ENCODE measurements around the gene GJB6.

Gene GJB6

GRCh38 chr13:20185366-20186056 is 46.6 kb downstream of the GJB6 start:
- Histone ChIP-seq H3K4me3 (ENCODE audit: low read depth, low read length) (no peak overlapping the region), H3K27ac (ENCODE audit: low read depth, low read length) (no peak overlapping the region)

DNA sequence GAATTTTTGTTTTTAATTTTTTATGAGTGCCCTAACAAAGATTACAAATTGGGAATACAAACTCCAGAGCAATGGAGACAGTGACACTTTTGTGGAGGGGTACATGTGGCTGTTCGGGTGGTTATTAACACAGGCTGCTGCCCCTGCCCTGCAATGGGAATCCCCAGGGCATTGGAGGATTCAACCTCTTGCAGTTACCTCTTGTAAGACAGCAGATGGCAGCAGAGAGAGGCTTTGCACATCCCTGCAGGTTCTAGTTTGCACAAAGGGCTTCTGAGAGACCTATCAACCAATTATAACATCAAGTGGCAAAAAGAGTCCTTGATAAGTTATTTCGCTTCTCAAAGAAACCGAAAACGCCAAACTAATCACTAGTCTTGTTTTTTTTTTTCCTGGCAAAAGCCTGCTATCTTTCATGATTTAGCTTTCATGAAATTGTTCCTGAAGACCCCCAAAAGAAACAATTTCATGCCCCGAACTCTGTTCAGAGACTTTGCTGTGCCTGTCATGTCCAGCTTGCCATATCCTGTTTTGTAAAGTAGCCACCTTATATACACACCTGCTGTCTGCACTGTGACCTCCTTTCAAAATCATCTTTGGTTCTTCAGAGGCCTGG is 49.8 kb downstream of the GJB6 start:
- H3K9ac ChIP-seq (ENCODE audit: low read length), result no peak overlapping the region
- H3K9me3 ChIP-seq (ENCODE audit: control insufficient read depth, insufficient read depth, low read depth, low read length), result no peaks in the 10 kb centered on the region
- peaks cover 7% of the 10 kb centered on the region; the same call in 1 of the 2 replicates for H3K27me3 ChIP-seq (ENCODE audit: control insufficient read depth, insufficient read depth, low read length)
- no peak overlapping the region for H3K4me3 ChIP-seq (ENCODE audit: low read depth, low read length)
- H3K36me3 ChIP-seq (ENCODE audit: control insufficient read depth, insufficient read depth, low read length), result no peaks in the 10 kb centered on the region
- H3K4me1 ChIP-seq (ENCODE audit: control insufficient read depth, insufficient read depth, low read length), result no peaks in the 10 kb centered on the region
- H3K27ac ChIP-seq (ENCODE audit: low read depth, low read length), result no peak overlapping the region

More at GRCh38 chr13:20185366-20186056, 46.6 kb downstream of the GJB6 start:
- H3K9ac ChIP-seq (ENCODE audit: low read length), result no peak overlapping the region
- H3K27me3 ChIP-seq (ENCODE audit: control insufficient read depth, insufficient read depth, low read length), result peaks cover 33% of the 10 kb centered on the region
- no peaks in the 10 kb centered on the region for H3K9me3 ChIP-seq (ENCODE audit: control insufficient read depth, insufficient read depth, low read depth, low read length)
- no peaks in the 10 kb centered on the region for H3K36me3 ChIP-seq (ENCODE audit: control insufficient read depth, insufficient read depth, low read length)
- no peaks in the 10 kb centered on the region for H3K4me1 ChIP-seq (ENCODE audit: control insufficient read depth, insufficient read depth, low read length)

DNA sequence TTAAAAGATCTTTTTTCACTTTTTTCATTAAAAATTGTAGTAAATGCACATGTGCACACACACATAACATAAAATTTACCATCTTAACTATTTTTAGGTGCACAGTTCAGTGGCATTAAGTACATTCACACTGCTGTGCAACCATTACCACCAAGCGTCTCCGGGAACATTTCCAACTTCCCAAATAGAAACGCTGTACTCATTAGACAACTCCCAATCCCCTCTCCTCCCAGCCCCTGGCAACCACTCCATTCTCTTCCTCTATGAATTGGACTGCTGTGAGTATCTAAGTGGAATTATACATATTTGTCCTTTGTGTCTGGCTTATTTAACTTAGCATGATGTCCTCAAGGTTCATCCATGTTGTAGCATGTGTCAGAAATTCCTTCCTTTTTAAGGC is 50.9 kb downstream of the GJB6 start:
- Histone ChIP-seq H3K36me3 (ENCODE audit: control insufficient read depth, insufficient read depth, low read length) (no peaks in the 10 kb centered on the region), H3K27me3 (ENCODE audit: control insufficient read depth, insufficient read depth, low read length) (peaks cover 7% of the 10 kb centered on the region; the same call in 1 of the 2 replicates), H3K4me3 (ENCODE audit: low read depth, low read length) (no peak overlapping the region), H3K4me1 (ENCODE audit: control insufficient read depth, insufficient read depth, low read length) (no peaks in the 10 kb centered on the region), H3K9me3 (ENCODE audit: control insufficient read depth, insufficient read depth, low read depth, low read length) (no peaks in the 10 kb centered on the region), H3K27ac (ENCODE audit: low read depth, low read length) (no peak overlapping the region), H3K9ac (ENCODE audit: low read length) (no peak overlapping the region)

DNA sequence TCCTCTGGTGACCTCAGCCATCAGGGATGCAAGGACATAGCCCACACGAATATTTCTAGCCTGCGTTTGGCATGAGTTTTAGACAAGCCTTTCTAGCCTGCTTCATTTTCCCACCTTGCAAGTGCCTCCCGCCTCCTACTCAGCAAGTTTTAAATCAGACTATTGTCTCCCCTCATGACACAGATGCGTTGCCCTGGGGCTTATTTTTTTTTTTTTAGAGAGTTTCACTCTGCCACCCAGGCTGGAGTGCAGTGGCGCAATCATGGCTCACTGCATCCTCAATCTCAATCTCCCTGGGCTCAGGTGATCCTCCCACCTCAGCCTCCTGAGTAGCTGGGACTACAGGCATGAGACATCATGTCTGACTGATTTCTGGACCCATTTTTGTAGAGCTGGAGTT is 54.0 kb downstream of the GJB6 start:
- H3K27me3 ChIP-seq (ENCODE audit: control insufficient read depth, insufficient read depth, low read length), result peaks cover 26% of the 10 kb centered on the region; the same call in 1 of the 2 replicates
- H3K9me3 ChIP-seq (ENCODE audit: control insufficient read depth, insufficient read depth, low read depth, low read length), result no peaks in the 10 kb centered on the region
- peaks cover 13% of the 10 kb centered on the region for H3K4me1 ChIP-seq (ENCODE audit: control insufficient read depth, insufficient read depth, low read length)
- H3K9ac ChIP-seq (ENCODE audit: low read length), result no peak overlapping the region
- H3K27ac ChIP-seq (ENCODE audit: low read depth, low read length), result no peak overlapping the region
- no peak overlapping the region for H3K4me3 ChIP-seq (ENCODE audit: low read depth, low read length)
- no peaks in the 10 kb centered on the region for H3K36me3 ChIP-seq (ENCODE audit: control insufficient read depth, insufficient read depth, low read length)

- Histone ChIP-seq H3K9me3 (ENCODE audit: control insufficient read depth, insufficient read depth, low read depth, low read length) (no peaks in the 10 kb centered on the region), H3K36me3 (ENCODE audit: control insufficient read depth, insufficient read depth, low read length) (no peaks in the 10 kb centered on the region), H3K27me3 (ENCODE audit: control insufficient read depth, insufficient read depth, low read length) (peaks cover 28% of the 10 kb centered on the region; the same call in 1 of the 2 replicates), H3K27ac (ENCODE audit: low read depth, low read length) (no peak overlapping the region), H3K9ac (ENCODE audit: low read length) (no peak overlapping the region), H3K4me3 (ENCODE audit: low read depth, low read length) (no peak overlapping the region), H3K4me1 (ENCODE audit: control insufficient read depth, insufficient read depth, low read length) (peaks cover 13% of the 10 kb centered on the region)
Observed at GRCh38 chr13:20177049-20177831, 54.9 kb downstream of the GJB6 start.

DNA sequence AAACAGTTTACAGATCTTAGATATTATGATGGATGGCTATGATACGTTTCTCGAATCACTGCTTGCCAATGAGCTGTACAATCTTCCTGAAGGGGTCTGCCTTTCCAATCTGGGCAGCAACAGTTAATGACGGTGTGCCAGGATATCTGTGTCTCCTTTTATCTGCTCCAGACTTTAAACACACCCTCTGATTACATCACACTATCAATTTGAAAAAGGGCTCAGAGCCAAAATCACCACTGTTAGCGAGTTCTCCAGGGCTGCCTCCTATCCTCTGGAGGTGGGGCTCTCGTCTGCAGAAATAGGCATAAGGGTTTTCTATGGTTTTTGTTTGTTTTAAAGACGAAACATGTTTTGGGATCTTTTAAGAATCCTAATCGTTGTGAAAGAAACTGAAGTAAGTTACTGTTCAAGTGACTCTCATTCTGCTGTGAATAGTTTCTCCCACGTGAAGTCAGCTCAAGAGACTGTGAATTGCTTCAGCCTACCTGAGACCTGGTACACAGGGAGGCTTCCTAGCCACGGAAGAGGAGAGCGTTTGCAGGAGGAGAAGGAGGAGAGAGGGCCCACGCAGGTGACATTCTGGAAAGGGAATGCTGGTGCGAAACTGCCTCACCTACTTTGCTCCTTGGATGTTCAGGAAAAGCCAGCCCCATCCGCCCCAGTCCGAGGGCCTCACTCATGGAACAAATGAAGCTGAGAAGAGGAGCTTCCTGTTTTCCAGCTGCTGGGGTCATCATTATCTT is 56.0 kb downstream of the GJB6 start:
- Histone ChIP-seq H3K36me3 (ENCODE audit: control insufficient read depth, insufficient read depth, low read length) (no peaks in the 10 kb centered on the region), H3K9me3 (ENCODE audit: control insufficient read depth, insufficient read depth, low read depth, low read length) (no peaks in the 10 kb centered on the region), H3K9ac (ENCODE audit: low read length) (no peak overlapping the region), H3K27ac (ENCODE audit: low read depth, low read length) (no peak overlapping the region), H3K27me3 (ENCODE audit: control insufficient read depth, insufficient read depth, low read length) (peaks cover 28% of the 10 kb centered on the region; the same call in 1 of the 2 replicates), H3K4me3 (ENCODE audit: low read depth, low read length) (no peak overlapping the region), H3K4me1 (ENCODE audit: control insufficient read depth, insufficient read depth, low read length) (peaks cover 13% of the 10 kb centered on the region)

GRCh38 chr13:20175406-20175794 is 56.7 kb downstream of the GJB6 start:
- H3K4me1 ChIP-seq (ENCODE audit: control insufficient read depth, insufficient read depth, low read length), result peaks cover 13% of the 10 kb centered on the region
- no peak overlapping the region for H3K9ac ChIP-seq (ENCODE audit: low read length)
- H3K36me3 ChIP-seq (ENCODE audit: control insufficient read depth, insufficient read depth, low read length), result no peaks in the 10 kb centered on the region
- no peaks in the 10 kb centered on the region for H3K9me3 ChIP-seq (ENCODE audit: control insufficient read depth, insufficient read depth, low read depth, low read length)
- H3K27me3 ChIP-seq (ENCODE audit: control insufficient read depth, insufficient read depth, low read length), result peaks cover 28% of the 10 kb centered on the region; the same call in 1 of the 2 replicates
- H3K27ac ChIP-seq (ENCODE audit: low read depth, low read length), result no peak overlapping the region
- no peak overlapping the region for H3K4me3 ChIP-seq (ENCODE audit: low read depth, low read length)

DNA sequence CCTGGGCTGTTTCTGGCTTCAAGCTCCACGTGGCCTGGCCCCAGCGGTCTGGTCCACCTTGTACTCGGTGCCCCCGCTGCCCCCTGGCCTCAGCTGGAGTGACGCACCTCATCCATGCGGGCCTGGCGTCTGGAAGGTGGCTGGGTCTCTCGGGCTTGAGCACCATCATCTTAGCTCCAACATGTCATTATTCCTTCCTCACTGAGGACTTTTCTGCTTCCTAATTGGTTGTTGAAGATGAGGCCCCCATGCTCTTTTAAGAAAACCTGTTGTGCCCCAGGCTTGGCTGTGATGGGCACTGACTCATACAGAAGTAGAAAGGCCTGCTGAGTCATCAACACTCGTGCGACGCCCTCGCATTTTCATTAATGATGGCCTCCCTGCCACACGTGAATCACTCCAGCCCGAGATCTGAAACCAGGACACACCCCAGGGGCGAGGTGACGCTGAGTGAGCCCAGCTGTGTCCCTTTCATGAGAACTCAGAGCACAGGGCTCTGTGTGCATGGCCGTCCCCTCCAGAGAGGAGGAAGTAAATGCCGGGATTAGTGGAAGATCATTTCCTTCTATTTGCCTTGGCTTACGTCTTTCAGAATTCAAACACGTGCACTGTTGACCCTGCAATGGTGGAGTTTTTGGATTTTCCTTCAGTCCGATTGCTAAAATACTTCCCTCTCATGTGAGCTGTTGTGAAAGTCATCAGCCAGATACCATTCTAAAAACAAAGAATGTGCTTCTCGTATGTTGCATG is 57.3 kb downstream of the GJB6 start:
- H3K9ac ChIP-seq (ENCODE audit: low read length), result no peak overlapping the region
- peaks cover 28% of the 10 kb centered on the region; the same call in 1 of the 2 replicates for H3K27me3 ChIP-seq (ENCODE audit: control insufficient read depth, insufficient read depth, low read length)

GRCh38 chr13:20173116-20173746 is 58.9 kb downstream of the GJB6 start:
- H3K36me3 ChIP-seq (ENCODE audit: control insufficient read depth, insufficient read depth, low read length), result no peaks in the 10 kb centered on the region

More for the DNA sequence above, 57.3 kb downstream of the GJB6 start:
- H3K9me3 ChIP-seq (ENCODE audit: control insufficient read depth, insufficient read depth, low read depth, low read length), result no peaks in the 10 kb centered on the region
- H3K27ac ChIP-seq (ENCODE audit: low read depth, low read length), result no peak overlapping the region
- no peaks in the 10 kb centered on the region for H3K36me3 ChIP-seq (ENCODE audit: control insufficient read depth, insufficient read depth, low read length)
- H3K4me3 ChIP-seq (ENCODE audit: low read depth, low read length), result no peak overlapping the region
- peaks cover 13% of the 10 kb centered on the region for H3K4me1 ChIP-seq (ENCODE audit: control insufficient read depth, insufficient read depth, low read length)

More at GRCh38 chr13:20173116-20173746, 58.9 kb downstream of the GJB6 start:
- no peak overlapping the region for H3K4me3 ChIP-seq (ENCODE audit: low read depth, low read length)
- peaks cover 13% of the 10 kb centered on the region for H3K4me1 ChIP-seq (ENCODE audit: control insufficient read depth, insufficient read depth, low read length)
- H3K27ac ChIP-seq (ENCODE audit: low read depth, low read length), result no peak overlapping the region
- no peak overlapping the region for H3K9ac ChIP-seq (ENCODE audit: low read length)
- peaks cover 28% of the 10 kb centered on the region; the same call in 1 of the 2 replicates for H3K27me3 ChIP-seq (ENCODE audit: control insufficient read depth, insufficient read depth, low read length)
- H3K9me3 ChIP-seq (ENCODE audit: control insufficient read depth, insufficient read depth, low read depth, low read length), result no peaks in the 10 kb centered on the region
